OCI-LY3 (cell line): ENCODE data around the gene ZYX.

ENCODE experiments used
- H2AFZ ChIP-seq: fragments of 200-600, 300-600 bp; shearing (Covaris generic); 2 replicates; pipeline ENCODE4 v1.6.0; 2014; ENCODE audit warnings: antibody characterized with exemption, low read depth, low read length
- H3K27ac ChIP-seq: fragments of 200-600, 300-600 bp; sonication (generic); 2 replicates; pipeline ENCODE4 v1.5.1; 2014; ENCODE audit warnings: mild to moderate bottlenecking, low read length, moderate library complexity, mixed read lengths
- H3K27me3 ChIP-seq: fragments of 200-600, 300-600 bp; sonication (generic); 2 replicates; pipeline ENCODE4 v1.6.1; 2014; ENCODE audit warnings: low read depth, low read length, mixed read lengths
- H3K36me3 ChIP-seq: fragments of 200-600, 300-600 bp; sonication (generic); replicated peaks from 2 replicates; pipeline ENCODE3; 2014; ENCODE audit warnings: low read depth, low read length, mixed read lengths
- H3K4me1 ChIP-seq: fragments of 300-600, 200-600 bp; sonication (generic); 2 replicates; pipeline ENCODE4 v1.6.1; 2014; ENCODE audit warnings: low read length, mixed read lengths
- H3K4me2 ChIP-seq: fragments of 200-600, 300-600 bp; sonication (generic); 2 replicates; pipeline ENCODE4 v1.6.1; 2014; ENCODE audit warnings: low read length, mixed read lengths
- H3K4me3 ChIP-seq: fragments of 300-600, 200-600 bp; sonication (generic); 2 replicates; pipeline ENCODE4 v1.5.1; 2014; ENCODE audit warnings: antibody characterized with exemption, mild to moderate bottlenecking, low read length, moderate library complexity
- H3K79me2 ChIP-seq: fragments of 300-600, 200-600 bp; shearing (Covaris generic); 2 replicates; pipeline ENCODE4 v1.6.1; 2014; ENCODE audit warnings: mild to moderate bottlenecking, low read length, mixed read lengths
- H3K9ac ChIP-seq: fragments of 300-600, 200-600 bp; shearing (Covaris generic); 2 replicates; pipeline ENCODE4 v1.6.0; 2014; ENCODE audit warnings: mild to moderate bottlenecking, low read length, moderate library complexity
- H3K9me3 ChIP-seq: fragments of 200-600, 300-600 bp; shearing (Covaris generic); 2 replicates; pipeline ENCODE4 v1.6.1; 2014; ENCODE audit warnings: low read length, mixed read lengths; ENCODE audit not compliant: insufficient read depth
- H4K20me1 ChIP-seq: fragments of 200-600, 300-600 bp; sonication (generic); 2 replicates; pipeline ENCODE4 v1.6.1; 2016; ENCODE audit warnings: low read length, mixed read lengths; ENCODE audit not compliant: insufficient read depth
- EZH2phosphoT487 ChIP-seq: fragments of 200-600 bp; shearing (Covaris generic); IDR thresholded peaks from 2 replicates; pipeline ENCODE4 v1.6.1; 2018; ENCODE audit warnings: antibody characterized with exemption, mixed run types, low read depth
- TF ChIP-seq, protein P1 (sequence below): fragments of 200-600, 300-600 bp; sonication (generic); IDR thresholded peaks from 2 replicates; pipeline ENCODE4 v1.5.1; 2014; ENCODE audit warnings: antibody characterized with exemption, low read length, low read depth

ZYX gene

DNA sequence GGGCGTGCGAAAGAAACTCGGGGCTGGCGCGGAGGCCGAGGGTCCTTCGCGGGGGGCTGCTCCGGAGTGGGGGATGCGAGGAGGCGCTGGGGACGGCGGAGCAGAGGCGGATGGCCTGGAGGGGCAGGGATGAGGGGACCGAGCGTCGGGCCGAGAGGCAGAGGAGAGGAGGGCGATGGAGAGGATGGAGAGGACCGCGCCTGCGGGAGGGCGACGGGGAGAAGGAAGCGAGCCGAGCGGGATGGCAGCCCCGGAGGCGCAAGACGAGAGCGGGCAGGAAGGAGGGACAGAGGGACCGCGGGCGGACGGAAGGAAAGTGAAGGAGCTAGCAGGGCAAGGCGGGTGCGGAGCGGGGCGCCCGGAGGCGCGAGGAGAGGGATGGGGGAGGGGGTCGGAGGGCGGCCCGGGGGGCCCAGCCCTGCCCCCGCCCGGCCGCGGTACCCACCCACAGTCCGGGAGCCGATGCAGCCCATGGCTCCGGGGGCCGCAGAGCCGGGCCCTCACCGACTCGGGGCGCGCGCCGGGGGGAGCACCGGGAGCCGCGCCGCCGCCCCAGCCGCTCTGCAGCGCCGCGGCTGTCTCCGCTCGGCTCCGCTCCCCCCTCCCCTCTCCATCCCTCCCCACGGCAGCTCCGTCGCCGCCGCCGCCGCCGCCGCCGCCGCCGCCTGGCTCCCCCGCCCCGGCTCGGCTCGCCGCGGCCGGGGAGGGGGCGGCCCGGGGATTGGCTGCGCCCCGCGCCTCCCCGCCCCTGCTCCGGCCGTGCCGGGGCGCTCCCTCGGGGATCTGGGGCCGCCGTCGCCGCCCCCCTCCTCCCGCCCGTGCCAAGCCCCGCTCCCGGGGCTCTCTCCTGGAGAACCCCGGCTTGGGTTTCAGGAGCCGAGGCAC, 18.8 kb upstream of the ZYX start, which contains the start of gene FAM131B:
TSS of gene FAM131B (minus strand) at position 583 of the 885 bp plus-strand sequence. CDS start at position 473, 110 bp downstream.
- Histone ChIP-seq H3K9ac (peak within 1 kb of the TSS; percentile 26; the same call in 1 of the 2 replicates), H3K36me3 (no peaks in the 10 kb centered on the region), H3K27me3 (peaks cover 48% of the 10 kb centered on the region), H3K4me2 (peak within 1 kb of the TSS; percentile 91), H3K79me2 (no peaks in the 10 kb centered on the region), H4K20me1 (no peaks in the 10 kb centered on the region), H3K27ac (no peak within 1 kb of the TSS), H3K9me3 (no peaks in the 10 kb centered on the region), H2AFZ (peak within 1 kb of the TSS; percentile 35; the same call in 1 of the 2 replicates), H3K4me3 (peak within 1 kb of the TSS; percentile 79), H3K4me1 (peaks cover 3% of the 10 kb centered on the region)
- no peak for TF ChIP-seq EZH2phosphoT487
- TF ChIP-seq, protein P1, sequence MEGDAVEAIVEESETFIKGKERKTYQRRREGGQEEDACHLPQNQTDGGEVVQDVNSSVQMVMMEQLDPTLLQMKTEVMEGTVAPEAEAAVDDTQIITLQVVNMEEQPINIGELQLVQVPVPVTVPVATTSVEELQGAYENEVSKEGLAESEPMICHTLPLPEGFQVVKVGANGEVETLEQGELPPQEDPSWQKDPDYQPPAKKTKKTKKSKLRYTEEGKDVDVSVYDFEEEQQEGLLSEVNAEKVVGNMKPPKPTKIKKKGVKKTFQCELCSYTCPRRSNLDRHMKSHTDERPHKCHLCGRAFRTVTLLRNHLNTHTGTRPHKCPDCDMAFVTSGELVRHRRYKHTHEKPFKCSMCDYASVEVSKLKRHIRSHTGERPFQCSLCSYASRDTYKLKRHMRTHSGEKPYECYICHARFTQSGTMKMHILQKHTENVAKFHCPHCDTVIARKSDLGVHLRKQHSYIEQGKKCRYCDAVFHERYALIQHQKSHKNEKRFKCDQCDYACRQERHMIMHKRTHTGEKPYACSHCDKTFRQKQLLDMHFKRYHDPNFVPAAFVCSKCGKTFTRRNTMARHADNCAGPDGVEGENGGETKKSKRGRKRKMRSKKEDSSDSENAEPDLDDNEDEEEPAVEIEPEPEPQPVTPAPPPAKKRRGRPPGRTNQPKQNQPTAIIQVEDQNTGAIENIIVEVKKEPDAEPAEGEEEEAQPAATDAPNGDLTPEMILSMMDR: no peak

DNA sequence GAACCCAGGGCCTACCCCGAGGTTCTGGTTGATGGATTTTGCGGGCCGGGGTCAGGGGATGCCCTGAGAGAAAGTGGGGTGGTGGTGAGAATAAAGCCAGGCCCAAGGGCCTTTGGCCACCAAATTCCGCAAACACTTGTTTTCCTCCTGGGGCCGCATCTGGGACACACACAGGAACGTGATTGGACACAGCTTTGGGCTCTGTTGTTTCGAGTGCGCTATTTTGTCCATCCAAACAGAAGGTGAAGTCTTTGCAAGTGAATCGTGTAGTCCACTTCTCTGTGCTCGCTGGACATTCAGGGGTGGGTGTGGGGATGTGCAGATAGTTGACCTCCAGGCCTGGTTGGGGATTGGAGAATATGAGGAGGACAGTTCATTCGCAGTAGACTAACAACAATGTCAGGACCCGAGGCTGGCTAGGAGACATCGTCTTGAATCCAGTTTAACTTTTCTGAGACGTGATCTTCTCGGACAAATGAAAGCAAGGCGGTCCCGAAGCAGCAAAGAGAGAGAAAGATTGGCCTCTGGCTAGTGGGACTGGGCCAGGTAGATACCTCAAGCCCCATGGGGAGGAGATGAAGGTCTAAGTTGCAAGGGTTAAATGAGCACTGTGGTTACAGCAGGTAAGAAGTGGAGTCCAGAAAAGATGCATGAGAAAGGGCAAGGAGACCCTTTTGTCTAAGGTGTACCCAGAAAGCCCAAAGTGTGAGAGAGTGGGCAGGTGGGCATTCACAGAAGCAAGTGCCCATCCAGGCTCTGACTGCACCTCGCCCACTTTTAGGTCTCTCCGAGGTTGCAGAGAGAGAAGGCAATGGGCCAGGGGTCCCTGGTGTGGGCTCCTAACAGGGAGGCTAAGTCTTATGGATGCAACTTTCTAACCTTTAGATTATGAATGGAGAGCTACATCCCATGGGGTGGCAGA, 17.9 kb upstream of the ZYX start:
- H4K20me1 ChIP-seq: no peaks in the 10 kb centered on the region
- H3K9me3 ChIP-seq: no peaks in the 10 kb centered on the region
- TF ChIP-seq, protein P1: no peak
- no peak for TF ChIP-seq EZH2phosphoT487
- no peaks in the 10 kb centered on the region for H3K79me2 ChIP-seq
- H3K27me3 ChIP-seq: peaks cover 49% of the 10 kb centered on the region
- peaks cover 3% of the 10 kb centered on the region for H3K4me1 ChIP-seq
- H2AFZ ChIP-seq: no peak overlapping the region
- H3K4me3 ChIP-seq: peak overlapping the region; percentile 79
- H3K4me2 ChIP-seq: peak overlapping the region; percentile 87
- 0 out of 2 replicates have a peak overlapping the region, but pooled peaks have one; percentile 20 for H3K9ac ChIP-seq
- no peak overlapping the region for H3K27ac ChIP-seq
- no peaks in the 10 kb centered on the region for H3K36me3 ChIP-seq

DNA sequence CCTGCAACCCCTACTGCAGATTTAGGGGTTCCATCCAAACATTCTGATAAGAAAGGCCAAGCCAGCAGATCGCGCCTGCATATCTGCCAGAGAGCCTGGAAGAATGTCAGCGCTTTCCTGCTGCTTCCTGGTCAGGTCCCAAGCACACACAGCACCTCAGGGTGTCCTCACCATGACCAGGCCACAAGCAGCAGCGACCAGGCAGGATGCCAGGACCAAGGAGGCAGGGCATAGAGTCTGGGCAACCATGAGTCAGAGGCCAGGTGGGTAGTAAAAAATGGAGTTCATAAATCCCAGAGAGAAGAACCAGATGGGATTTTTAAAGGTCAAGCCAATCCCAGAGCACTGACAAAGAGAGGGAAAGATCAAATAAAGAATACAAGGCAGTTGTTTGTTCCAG, 13.2 kb upstream of the ZYX start:
- peaks cover under 1% of the 10 kb centered on the region for H3K4me1 ChIP-seq
- H3K27ac ChIP-seq: no peak overlapping the region
- no peaks in the 10 kb centered on the region for H3K9me3 ChIP-seq
- no peak overlapping the region for H3K4me3 ChIP-seq
- H3K9ac ChIP-seq: no peak overlapping the region
- H4K20me1 ChIP-seq: no peaks in the 10 kb centered on the region
- TF ChIP-seq, protein P1: no peak
- TF ChIP-seq EZH2phosphoT487: no peak
- no peaks in the 10 kb centered on the region for H3K36me3 ChIP-seq
- H3K79me2 ChIP-seq: no peaks in the 10 kb centered on the region
- no peak overlapping the region for H3K4me2 ChIP-seq
- peaks cover 46% of the 10 kb centered on the region for H3K27me3 ChIP-seq
- H2AFZ ChIP-seq: no peak overlapping the region

DNA sequence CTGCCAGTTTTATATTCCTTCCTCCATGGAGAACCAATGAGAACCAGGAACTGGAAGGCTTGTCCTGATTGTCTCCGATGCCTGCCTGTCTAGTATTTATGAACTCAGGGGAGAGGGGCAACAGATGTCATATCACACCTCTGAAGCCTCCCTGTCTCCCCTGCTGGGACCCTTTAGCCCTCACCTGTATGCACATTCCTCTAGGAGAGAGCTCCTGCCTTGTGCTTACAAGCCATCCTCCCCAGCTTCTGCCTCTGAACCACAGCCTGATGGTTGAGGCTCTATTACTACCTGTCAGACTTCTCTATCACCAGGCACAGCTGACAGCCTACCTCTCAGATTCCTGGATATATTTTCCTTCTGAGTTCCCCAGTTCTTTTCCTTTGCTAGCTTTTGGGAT, 12.8 kb upstream of the ZYX start:
- no peaks in the 10 kb centered on the region for H4K20me1 ChIP-seq
- H3K4me1 ChIP-seq: no peaks in the 10 kb centered on the region
- no peak overlapping the region for H3K4me2 ChIP-seq
- no peaks in the 10 kb centered on the region for H3K9me3 ChIP-seq
- H3K79me2 ChIP-seq: no peaks in the 10 kb centered on the region
- TF ChIP-seq, protein P1: no peak
- TF ChIP-seq EZH2phosphoT487: no peak
- no peak overlapping the region for H2AFZ ChIP-seq
- peaks cover 42% of the 10 kb centered on the region for H3K27me3 ChIP-seq
- H3K27ac ChIP-seq: no peak overlapping the region
- no peak overlapping the region for H3K4me3 ChIP-seq
- H3K9ac ChIP-seq: no peak overlapping the region
- no peaks in the 10 kb centered on the region for H3K36me3 ChIP-seq
